Neural cell (in vitro differentiated cells): ENCODE measurements around the gene ALG3. TPM values are rescaled to one million over a fixed set of nuclear protein-coding genes. Genes with fewer than 3 reads are reported as not detected.

Source experiments
- H2AFZ ChIP-seq: fragments of 200-600, 300-800 bp; sonication (generic), shearing (Covaris generic); 2 replicates; pipeline ENCODE4 v1.6.0; 2014; ENCODE audit warnings: low read depth, mild to moderate bottlenecking, antibody characterized with exemption, low read length, moderate library complexity
- H3F3A ChIP-seq: fragments of 200-600 bp; shearing (Covaris generic); 2 replicates; pipeline ENCODE4 v1.6.1; 2016; ENCODE audit warnings: mild to moderate bottlenecking, moderate library complexity, mixed read lengths, antibody characterized with exemption, low read length; ENCODE audit not compliant: insufficient read depth, poor library complexity, severe bottlenecking
- H3K27ac ChIP-seq: fragments of 200-600, 300-800 bp; sonication (generic), shearing (Covaris generic); 2 replicates; pipeline ENCODE4 v1.5.1; 2014; ENCODE audit warnings: mild to moderate bottlenecking, low read length, moderate library complexity
- H3K27me3 ChIP-seq: fragments of 300-800, 200-600 bp; sonication (generic), shearing (Covaris generic); 2 replicates; pipeline ENCODE4 v1.6.0; 2014; ENCODE audit warnings: mild to moderate bottlenecking, low read depth, low read length, moderate library complexity; ENCODE audit not compliant: insufficient read depth
- H3K36me3 ChIP-seq: fragments of 300-800, 200-600 bp; sonication (generic), shearing (Covaris generic); 2 replicates; pipeline ENCODE4 v1.5.1; 2014; ENCODE audit warnings: mild to moderate bottlenecking, antibody characterized with exemption, low read length, moderate library complexity; ENCODE audit not compliant: insufficient read depth
- H3K4me2 ChIP-seq: fragments of 300-800, 200-600 bp; sonication (generic), shearing (Covaris generic); 2 replicates; pipeline ENCODE4 v1.6.0; 2014; ENCODE audit warnings: mild to moderate bottlenecking, low read length
- H3K4me3 ChIP-seq: fragments of 300-800, 200-600 bp; sonication (generic), shearing (Covaris generic); 2 replicates; pipeline ENCODE4 v1.5.1; 2014; ENCODE audit warnings: mild to moderate bottlenecking, low read length, moderate library complexity
- H3K79me2 ChIP-seq: fragments of 200-600 bp; shearing (Covaris generic); replicated peaks from 2 replicates; pipeline ENCODE4 v1.6.0; 2014; ENCODE audit warnings: mild to moderate bottlenecking, low read length, moderate library complexity; ENCODE audit not compliant: insufficient read depth
- H3K9ac ChIP-seq: fragments of 300-800, 200-600 bp; sonication (generic), shearing (Covaris generic); 2 replicates; pipeline ENCODE4 v1.6.1; 2016; ENCODE audit warnings: mild to moderate bottlenecking, low read length, mixed read lengths
- H3K9me2 ChIP-seq: fragments of 200-600 bp; shearing (Covaris generic); 2 replicates; pipeline ENCODE4 v1.6.1; 2016; ENCODE audit warnings: mild to moderate bottlenecking, low read length, mixed read lengths; ENCODE audit not compliant: insufficient read depth
- H3K9me3 ChIP-seq: fragments of 200-600, 300-800 bp; sonication (generic), shearing (Covaris generic); 2 replicates; pipeline ENCODE4 v1.6.1; 2016; ENCODE audit warnings: mild to moderate bottlenecking, mixed run types, low read length, moderate library complexity, mixed read lengths
- H4K20me1 ChIP-seq: fragments of 200-600 bp; shearing (Covaris generic); 2 replicates; pipeline ENCODE4 v1.6.1; 2016; ENCODE audit warnings: mild to moderate bottlenecking, mixed run types; ENCODE audit not compliant: insufficient read depth
- CTCF ChIP-seq: fragments of 450-650 bp; IDR thresholded peaks from 2 replicates; pipeline ENCODE4 v1.5.1; 2014; ENCODE audit warnings: antibody characterized with exemption, mild to moderate bottlenecking, moderate library complexity; ENCODE audit not compliant: poor library complexity, severe bottlenecking
- EP300 ChIP-seq: fragments of 450-650 bp; conservative IDR thresholded peaks from 2 replicates; pipeline ENCODE4 v1.6.1; 2014; ENCODE audit warnings: antibody characterized with exemption, mild to moderate bottlenecking, moderate library complexity; ENCODE audit not compliant: poor library complexity, severe bottlenecking
- EZH2 ChIP-seq: fragments of 200-600, 300-800 bp; shearing (Covaris generic), sonication (generic); IDR thresholded peaks from 2 replicates; pipeline ENCODE4 v1.6.1; 2014; ENCODE audit warnings: antibody characterized with exemption, low read length, borderline replicate concordance, mild to moderate bottlenecking; ENCODE audit not compliant: insufficient read depth, poor library complexity, severe bottlenecking
- MXI1 ChIP-seq: fragments of 450-650 bp; conservative IDR thresholded peaks from 2 replicates; pipeline ENCODE4 v1.6.1; 2014; ENCODE audit warnings: antibody characterized with exemption, mild to moderate bottlenecking; ENCODE audit not compliant: poor library complexity, severe bottlenecking
- POLR2AphosphoS5 ChIP-seq: IDR thresholded peaks from 2 replicates; pipeline ENCODE4 v1.6.1; 2012
- RAD21 ChIP-seq: fragments of 450-650 bp; conservative IDR thresholded peaks from 2 replicates; pipeline ENCODE4 v1.6.1; 2014; ENCODE audit warnings: antibody characterized with exemption, mild to moderate bottlenecking, moderate library complexity
- REST ChIP-seq: IDR thresholded peaks from 2 replicates; pipeline ENCODE4 v1.6.1; 2012; ENCODE audit warnings: borderline replicate concordance
- SMC3 ChIP-seq: fragments of 450-650 bp; conservative IDR thresholded peaks from 2 replicates; pipeline ENCODE4 v1.6.1; 2014; ENCODE audit warnings: antibody characterized with exemption, mild to moderate bottlenecking, moderate library complexity; ENCODE audit not compliant: poor library complexity
- TAF1 ChIP-seq: IDR thresholded peaks from 2 replicates; pipeline ENCODE4 v1.6.1; 2012; ENCODE audit warnings: low read depth
- polyA plus RNA-seq: library from polyadenylated mRNA; depleted of rRNA; stranded (reverse); fragments of >200 nt; gene quantifications from 2 replicates; pipeline ENCODE4 v1.2.3, GENCODE V29; 2014

Gene ALG3
- polyA plus RNA-seq, 1 donor from 2014 or later: 13.5 TPM

- Histone ChIP-seq H3K4me3 (no peak overlapping the region), H4K20me1 (no peaks in the 10 kb centered on the region), H3K27ac (no peak overlapping the region), H3K4me2 (no peak overlapping the region), H3K79me2 (no peaks in the 10 kb centered on the region), H3K9ac (no peak overlapping the region), H3K9me2 (no peaks in the 10 kb centered on the region), H3F3A (no peaks in the 10 kb centered on the region), H3K27me3 (peaks cover 8% of the 10 kb centered on the region), H3K9me3 (no peaks in the 10 kb centered on the region), H2AFZ (no peak overlapping the region), H3K36me3 (no peaks in the 10 kb centered on the region)
- TF ChIP-seq CTCF (no peak), TAF1 (no peak), POLR2AphosphoS5 (no peak), RAD21 (no peak), REST (no peak), SMC3 (no peak), EP300 (no peak), EZH2 (no peak), MXI1 (no peak)
Measured at GRCh38 chr3:184222521-184222920, 26.2 kb downstream of the ALG3 start.

DNA sequence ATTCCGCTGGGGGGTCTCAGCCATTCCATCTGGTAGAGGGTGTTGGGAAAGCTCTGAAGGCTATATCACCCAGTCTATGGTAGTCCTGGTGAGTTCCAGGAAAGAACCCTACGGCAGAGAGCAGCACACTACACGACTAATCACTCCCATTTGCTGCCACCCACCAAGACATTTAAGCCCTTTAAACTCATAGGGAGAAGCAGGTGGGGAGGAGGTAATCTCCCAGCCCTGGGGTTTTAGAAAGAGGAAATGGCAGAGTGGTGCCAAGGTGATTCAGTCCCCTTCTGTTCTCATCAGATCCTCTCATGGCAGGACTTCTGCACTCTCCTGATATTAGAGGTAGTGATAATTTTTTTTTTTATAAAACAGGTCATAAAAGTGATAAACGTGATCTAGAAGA lies 29.9 kb downstream of the ALG3 start:
- H3K4me2 ChIP-seq: no peak overlapping the region
- no peak overlapping the region for H3K4me3 ChIP-seq
- no peak overlapping the region for H3K27ac ChIP-seq
- no peaks in the 10 kb centered on the region for H3K36me3 ChIP-seq
- TF ChIP-seq SMC3: no peak
- TF ChIP-seq POLR2AphosphoS5: no peak
- TF ChIP-seq TAF1: no peak
- no peak for TF ChIP-seq EZH2
- TF ChIP-seq CTCF: no peak
- TF ChIP-seq MXI1: no peak
- no peaks in the 10 kb centered on the region for H3F3A ChIP-seq
- H3K9ac ChIP-seq: no peak overlapping the region
- H3K79me2 ChIP-seq: no peaks in the 10 kb centered on the region
- H3K27me3 ChIP-seq: no peaks in the 10 kb centered on the region
- no peaks in the 10 kb centered on the region for H4K20me1 ChIP-seq
- no peaks in the 10 kb centered on the region for H3K9me2 ChIP-seq
- no peak overlapping the region for H2AFZ ChIP-seq
- H3K9me3 ChIP-seq: no peaks in the 10 kb centered on the region
